Mucosa of descending colon (tissue), 3 donors: ENCODE measurements around the gene KCNK3. TPM values are rescaled to one million over a fixed set of nuclear protein-coding genes. Genes with fewer than 3 reads are reported as not detected.

Source experiments
- ATAC-seq: fragments of 200-7000 bp; cut with Tn5 transposase; one replicate; pipeline ENCODE4 v1.9.1; 2020; ENCODE audit warnings: mild to moderate bottlenecking, moderate library complexity
- DNase-seq, 3 donors: peaks; one replicate each; pipeline ENCODE4 v3.0.0-alpha.2; 2020
- H3K36me3 ChIP-seq: fragments of 200-600 bp; one replicate; pipeline ENCODE4 v1.8.0; 2021; ENCODE audit warnings: low read depth, mild to moderate bottlenecking
- H3K4me1 ChIP-seq: fragments of 200-600 bp; one replicate; pipeline ENCODE4 v1.8.0; 2021; ENCODE audit warnings: low read depth, mild to moderate bottlenecking
- H3K4me3 ChIP-seq: fragments of 200-600 bp; one replicate; pipeline ENCODE4 v1.8.0; 2021; ENCODE audit warnings: mild to moderate bottlenecking
- H3K9me3 ChIP-seq: fragments of 200-600 bp; one replicate; pipeline ENCODE4 v1.8.0; 2021; ENCODE audit warnings: mild to moderate bottlenecking
- CTCF ChIP-seq: fragments of 200-600 bp; IDR thresholded peaks from one replicate; pipeline ENCODE4 v1.8.0; 2022; ENCODE audit warnings: antibody characterized with exemption, mild to moderate bottlenecking
- intact Hi-C, 2 donors: fragments of 100-400 bp; cut with DNase I in 1 of 2; cut with micrococcal nuclease in 1 of 2; formaldehyde crosslinking; loops; one replicate each; pipeline versions ENCODE4 v1.11.0 to v1.11.1; 2022; cut with DNase I, micrococcal nuclease
- total RNA-seq, 3 donors: library from RNA; stranded (reverse); fragmentation: NEBNext Ultra II Directional in 2 of 3; extraction: Animal tissue kit (Norgen Biotek cat#: 25700) in 2 of 3; gene quantifications; one replicate each; pipeline versions ENCODE4 v1.2.1 to v1.2.4, GENCODE V29; 2021 to 2023
- donor health status: DM: no; HTN: no; CAD: no; lungs with moderate emphysema.
- donor health status: DM: no; HTN: no; CAD: no.
- donor health status: DM: no; HTN: yes; CAD: no.

The KCNK3 gene
- total RNA-seq, 3 donors from 2014 or later: 0.64 to 11.0 (median 0.92) TPM

DNA sequence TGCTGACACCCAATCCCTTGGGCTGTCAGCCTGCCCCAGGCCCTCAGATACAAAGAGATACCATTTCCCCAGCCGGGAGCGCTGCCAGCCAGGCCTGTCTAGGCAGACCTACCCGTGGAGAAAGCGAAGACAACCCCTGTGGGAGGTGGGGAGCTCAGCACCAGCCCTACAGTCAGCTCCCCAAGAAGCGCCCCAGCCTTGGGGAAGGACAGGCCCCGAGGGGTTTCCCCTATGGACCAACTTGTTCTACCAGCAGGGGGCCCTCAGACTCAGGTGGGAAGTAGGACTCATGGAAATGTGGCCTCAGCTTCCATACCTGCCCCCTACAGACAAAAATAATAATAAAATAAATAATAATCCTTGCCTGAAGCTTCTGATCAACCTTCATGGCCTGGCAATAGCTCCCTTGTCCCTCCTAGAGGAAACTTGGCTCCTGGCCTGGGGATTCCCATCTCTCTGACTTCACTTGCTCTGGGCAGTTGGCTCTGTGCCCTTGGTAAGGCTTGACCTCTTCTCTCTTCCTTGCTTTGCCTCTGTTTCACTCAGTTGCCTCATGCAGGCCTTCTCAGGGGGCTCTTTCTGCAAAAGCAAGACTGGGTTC lies 78.6 kb downstream of the KCNK3 start:
- intact Hi-C loops: no loop called here
- Histone ChIP-seq H3K36me3 (no peaks in the 10 kb centered on the region), H3K4me1 (peaks cover 34% of the 10 kb centered on the region), H3K9me3 (no peaks in the 10 kb centered on the region), H3K4me3 (no peak overlapping the region)
- ATAC-seq (peak; percentile 7), DNase-seq (peak; percentile 48 to 70 (median 56))
- no peak for TF ChIP-seq CTCF

DNA sequence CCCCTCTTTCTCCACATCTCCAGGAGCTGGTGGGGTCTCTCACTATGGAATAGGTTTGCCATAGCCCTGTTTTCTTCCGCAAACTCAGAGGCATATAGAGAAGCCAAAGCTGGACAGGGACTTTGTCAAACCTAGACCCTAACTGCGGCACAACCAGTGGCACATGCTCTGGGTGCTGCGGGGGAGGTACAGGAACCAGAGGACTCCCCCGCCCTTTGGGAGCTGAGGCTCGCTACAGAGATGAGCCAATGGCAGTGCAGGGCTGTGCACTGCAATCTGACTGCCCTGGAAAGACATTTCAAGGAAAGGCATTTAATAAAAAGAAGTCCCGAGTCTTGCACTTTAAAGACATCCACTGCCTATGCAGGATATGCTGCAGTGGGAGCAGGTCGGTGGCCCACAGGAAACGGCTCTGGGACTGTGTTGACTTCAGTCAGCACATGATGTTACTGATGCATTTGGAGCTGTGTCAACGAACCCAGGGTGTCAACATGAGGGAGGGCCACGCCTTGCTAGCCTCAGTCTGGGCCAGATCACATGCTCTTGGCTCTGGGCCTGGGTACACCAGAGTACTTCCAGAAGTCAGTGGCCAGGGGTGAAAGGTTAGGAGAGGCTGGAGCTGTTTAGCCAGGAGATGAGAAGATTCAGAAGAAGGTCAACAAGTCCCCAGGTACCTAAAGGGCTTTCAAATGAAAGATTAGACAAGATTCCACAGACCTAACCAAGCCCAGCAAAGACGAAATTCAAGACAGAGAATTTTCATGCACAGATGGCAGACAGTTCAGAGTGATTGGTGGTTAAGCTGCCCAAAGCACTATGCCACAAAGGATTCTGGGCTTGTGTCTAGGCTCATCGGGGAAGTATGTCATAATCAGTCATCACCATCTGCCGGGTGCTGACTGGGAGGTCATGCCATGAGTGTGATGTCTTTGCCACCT lies 79.8 kb downstream of the KCNK3 start:
- no peaks in the 10 kb centered on the region for H3K36me3 ChIP-seq
- no peaks in the 10 kb centered on the region for H3K9me3 ChIP-seq
- no peak overlapping the region for H3K4me3 ChIP-seq
- DNase-seq (peak; percentile 86 to 96 (median 90)), ATAC-seq (peak; percentile 93)
- peaks cover 29% of the 10 kb centered on the region for H3K4me1 ChIP-seq
- no peak for TF ChIP-seq CTCF
- intact Hi-C loops: no loop called here

GRCh38 chr2:26776195-26776800 lies 83.8 kb downstream of the KCNK3 start:
- TF ChIP-seq CTCF: no peak
- Histone ChIP-seq H3K4me1 (peaks cover 29% of the 10 kb centered on the region), H3K4me3 (no peak overlapping the region), H3K9me3 (no peaks in the 10 kb centered on the region), H3K36me3 (no peaks in the 10 kb centered on the region)
- ATAC-seq (no peak), DNase-seq (no peak)
- intact Hi-C loops: no loop called here

DNA sequence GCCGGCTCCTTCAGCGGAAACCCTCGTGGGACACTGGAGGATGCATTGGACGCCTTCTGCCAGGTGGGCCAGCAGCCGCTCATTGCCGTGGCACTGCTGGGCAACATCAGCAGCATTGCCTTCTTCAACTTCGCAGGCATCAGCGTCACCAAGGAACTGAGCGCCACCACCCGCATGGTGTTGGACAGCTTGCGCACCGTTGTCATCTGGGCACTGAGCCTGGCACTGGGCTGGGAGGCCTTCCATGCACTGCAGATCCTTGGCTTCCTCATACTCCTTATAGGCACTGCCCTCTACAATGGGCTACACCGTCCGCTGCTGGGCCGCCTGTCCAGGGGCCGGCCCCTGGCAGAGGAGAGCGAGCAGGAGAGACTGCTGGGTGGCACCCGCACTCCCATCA lies 85.6 kb downstream of the KCNK3 start:
- no peak for DNase-seq
- intact Hi-C loops: no loop called here
- Histone ChIP-seq H3K4me3 (no peak overlapping the region), H3K4me1 (peaks cover 11% of the 10 kb centered on the region), H3K36me3 (no peaks in the 10 kb centered on the region), H3K9me3 (no peaks in the 10 kb centered on the region)
- ATAC-seq: no peak
- no peak for TF ChIP-seq CTCF

GRCh38 chr2:26778507-26778906 lies 86.0 kb downstream of the KCNK3 start:
- ATAC-seq (peak; percentile 29), DNase-seq (no peak)
- no peaks in the 10 kb centered on the region for H3K36me3 ChIP-seq
- no peak for TF ChIP-seq CTCF
- no peaks in the 10 kb centered on the region for H3K9me3 ChIP-seq
- intact Hi-C loops: no loop called here
- H3K4me1 ChIP-seq: peaks cover 10% of the 10 kb centered on the region
- no peak overlapping the region for H3K4me3 ChIP-seq
